ENCODE results near the gene TLE6. TPM values are rescaled to one million over a fixed set of nuclear protein-coding genes. Genes with fewer than 3 reads are reported as not detected.

TLE6 gene
- total RNA-seq, 1 donor from 2014 or later = 1.3 TPM

DNA sequence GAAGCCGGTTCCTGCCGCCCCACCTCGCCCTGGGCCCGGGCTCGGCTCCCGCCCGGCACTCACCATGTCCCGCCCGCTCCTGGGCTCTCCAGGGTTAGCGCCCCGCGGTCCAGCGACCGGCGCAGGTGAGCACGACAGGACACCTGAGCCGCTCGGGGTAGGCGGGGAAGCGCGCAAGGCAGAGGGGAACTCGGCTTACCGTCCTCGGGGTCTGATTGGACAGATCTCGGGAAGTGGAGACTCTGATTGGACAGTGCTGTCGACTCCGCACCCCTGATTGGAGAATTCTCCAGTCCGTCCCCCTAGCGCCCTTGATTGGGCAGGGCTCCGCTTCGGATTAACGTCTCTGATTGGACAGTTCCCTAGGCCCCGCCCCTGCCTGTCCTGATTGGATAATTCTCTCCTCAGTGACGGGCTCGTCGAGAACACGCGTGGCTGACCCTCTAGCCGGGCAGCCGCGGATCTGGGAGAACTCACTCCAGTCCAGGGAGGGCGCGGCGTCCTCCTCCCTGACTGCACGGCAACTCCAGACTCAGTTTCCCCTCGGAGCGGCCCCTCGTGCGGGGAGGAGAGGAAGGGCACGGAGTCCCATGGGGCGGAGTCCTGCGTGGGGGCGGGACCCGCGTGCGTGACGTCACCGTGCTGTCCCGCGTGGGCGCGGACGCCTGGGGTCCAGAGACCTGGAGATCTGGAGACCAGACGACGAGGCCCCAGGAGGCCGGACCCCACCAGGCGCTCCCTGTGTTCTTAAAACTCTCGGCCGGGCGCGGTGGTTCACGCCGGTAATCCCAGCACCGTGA, 32.4 kb upstream of the TLE6 start, which contains the start of gene ZNF77:
Gene ZNF77 (minus strand): TSS at position 197 of the 800 bp plus-strand sequence. CDS start 131 bp downstream, at position 66.
- TF ChIP-seq, protein P1, sequence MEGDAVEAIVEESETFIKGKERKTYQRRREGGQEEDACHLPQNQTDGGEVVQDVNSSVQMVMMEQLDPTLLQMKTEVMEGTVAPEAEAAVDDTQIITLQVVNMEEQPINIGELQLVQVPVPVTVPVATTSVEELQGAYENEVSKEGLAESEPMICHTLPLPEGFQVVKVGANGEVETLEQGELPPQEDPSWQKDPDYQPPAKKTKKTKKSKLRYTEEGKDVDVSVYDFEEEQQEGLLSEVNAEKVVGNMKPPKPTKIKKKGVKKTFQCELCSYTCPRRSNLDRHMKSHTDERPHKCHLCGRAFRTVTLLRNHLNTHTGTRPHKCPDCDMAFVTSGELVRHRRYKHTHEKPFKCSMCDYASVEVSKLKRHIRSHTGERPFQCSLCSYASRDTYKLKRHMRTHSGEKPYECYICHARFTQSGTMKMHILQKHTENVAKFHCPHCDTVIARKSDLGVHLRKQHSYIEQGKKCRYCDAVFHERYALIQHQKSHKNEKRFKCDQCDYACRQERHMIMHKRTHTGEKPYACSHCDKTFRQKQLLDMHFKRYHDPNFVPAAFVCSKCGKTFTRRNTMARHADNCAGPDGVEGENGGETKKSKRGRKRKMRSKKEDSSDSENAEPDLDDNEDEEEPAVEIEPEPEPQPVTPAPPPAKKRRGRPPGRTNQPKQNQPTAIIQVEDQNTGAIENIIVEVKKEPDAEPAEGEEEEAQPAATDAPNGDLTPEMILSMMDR (IDR thresholded peaks at IDR 0.05; ENCODE audit: borderline replicate concordance) = peak; percentile 25
- Histone ChIP-seq H3K36me3 (no peaks in the 10 kb centered on the region), H3K4me3 (peak within 1 kb of the TSS; percentile 94), H3K27me3 (ENCODE audit: low read depth) (no peaks in the 10 kb centered on the region), H3K27ac (replicated peaks) (peak within 1 kb of the TSS; percentile 88), H3K9me3 (replicated peaks) (no peaks in the 10 kb centered on the region), H3K4me1 (peaks cover 37% of the 10 kb centered on the region)
- intact Hi-C loops (cut with micrococcal nuclease) = no loop called here
- DNase-seq = peak; percentile 99

DNA sequence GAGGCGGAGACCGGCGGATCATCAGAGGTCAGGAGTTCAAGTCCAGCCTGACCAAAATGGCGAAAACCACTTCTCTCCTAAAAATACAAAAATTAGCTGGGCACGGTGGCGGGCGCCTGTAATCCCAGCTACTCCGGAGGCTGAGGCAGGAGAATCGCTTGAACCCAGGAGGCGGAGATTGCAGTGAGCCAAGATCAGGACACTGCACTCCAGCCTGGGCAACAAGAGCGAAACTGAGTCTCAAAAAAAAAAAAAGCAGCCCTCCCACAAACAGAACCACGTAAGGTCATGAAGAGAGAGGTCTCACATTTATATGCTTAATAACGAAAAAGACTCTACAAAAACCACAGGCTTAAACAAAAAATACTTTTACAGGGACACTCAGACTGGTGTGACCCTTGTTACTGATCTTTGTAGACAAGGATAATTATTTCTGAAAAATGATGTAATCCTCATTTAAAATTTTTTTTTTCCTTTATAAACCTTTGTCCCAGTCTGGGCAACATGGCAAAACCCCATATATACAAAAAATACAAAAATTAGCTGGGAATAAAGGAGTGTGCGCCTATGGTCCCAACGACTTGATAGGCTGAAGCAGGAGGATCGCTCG, 31.7 kb upstream of the TLE6 start:
- Histone ChIP-seq H3K27ac (replicated peaks) (peak overlapping the region; percentile 88), H3K36me3 (no peaks in the 10 kb centered on the region), H3K4me1 (peaks cover 41% of the 10 kb centered on the region), H3K4me3 (peak overlapping the region; percentile 94), H3K9me3 (replicated peaks) (no peaks in the 10 kb centered on the region), H3K27me3 (ENCODE audit: low read depth) (no peaks in the 10 kb centered on the region)
- DNase-seq = no peak
- TF ChIP-seq, protein P1 (IDR thresholded peaks at IDR 0.05; ENCODE audit: borderline replicate concordance) = no peak
- intact Hi-C loops (cut with micrococcal nuclease) = no loop called here

DNA sequence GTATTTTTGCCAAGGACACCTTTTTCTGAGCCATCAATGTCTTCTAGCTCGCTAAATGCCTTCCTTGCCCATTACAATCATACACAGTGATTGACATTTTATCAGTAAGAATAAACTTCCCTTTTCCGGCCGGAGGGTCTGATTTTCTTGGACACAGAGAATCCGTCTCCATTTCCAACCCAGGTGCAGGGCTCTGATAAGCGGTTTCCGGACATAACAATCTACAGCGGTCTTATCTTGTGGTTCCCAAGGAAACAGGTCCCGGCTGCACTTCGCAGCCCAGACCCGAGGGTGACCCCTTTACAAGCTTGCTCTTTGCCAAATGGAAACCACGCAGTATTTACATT, 27.5 kb upstream of the TLE6 start:
- intact Hi-C loops (cut with micrococcal nuclease) = loop anchor here (10.0 kb wide), 1 partner anchor 215 kb away; no protein-coding TSS in a partner anchor
- TF ChIP-seq, protein P1 (IDR thresholded peaks at IDR 0.05; ENCODE audit: borderline replicate concordance) = no peak
- H3K27me3 ChIP-seq (ENCODE audit: low read depth) = no peaks in the 10 kb centered on the region

DNA sequence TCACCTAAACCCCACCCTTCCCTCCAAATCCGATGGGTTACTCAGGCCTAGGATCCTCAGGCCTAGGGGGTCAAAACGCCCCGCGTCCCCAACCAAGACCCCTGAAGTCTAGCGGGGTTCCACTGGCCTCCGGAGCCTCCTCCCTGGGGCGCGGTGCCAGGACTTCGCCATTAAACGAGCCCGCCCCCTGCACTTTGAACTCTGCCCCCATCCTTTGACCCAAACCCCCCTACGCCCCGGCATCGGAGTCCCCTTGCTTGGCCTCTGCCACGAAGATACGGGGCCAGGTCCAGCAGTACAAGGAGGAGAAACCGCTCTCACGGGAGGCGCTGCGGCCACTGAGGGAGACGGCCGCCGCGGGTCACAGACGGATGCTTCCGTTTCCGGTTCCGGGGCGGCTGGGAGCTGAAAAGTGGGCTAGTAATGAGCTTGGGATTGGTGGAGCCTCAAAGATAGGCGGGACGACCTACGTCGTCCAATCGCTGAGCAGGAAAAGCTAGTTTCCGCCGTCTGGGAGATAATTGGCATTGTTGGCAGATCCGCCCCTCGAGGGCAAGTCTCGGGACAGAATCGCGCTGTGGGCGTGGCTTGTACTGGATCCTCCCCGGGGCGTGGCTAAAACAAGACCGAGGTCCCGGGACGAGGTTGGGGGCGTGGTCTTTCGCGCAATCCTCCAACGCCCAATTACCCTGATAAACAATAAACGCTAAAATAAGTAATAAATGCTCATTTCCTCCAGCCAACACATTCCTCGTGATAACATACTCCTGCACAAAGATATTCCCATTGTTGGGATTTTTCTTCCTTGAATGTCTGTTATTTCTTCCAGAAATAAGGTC, 26.9 kb upstream of the TLE6 start:
- TF ChIP-seq, protein P1 (IDR thresholded peaks at IDR 0.05; ENCODE audit: borderline replicate concordance) = no peak
- Histone ChIP-seq H3K27ac (replicated peaks) (peak overlapping the region; percentile 96), H3K36me3 (no peaks in the 10 kb centered on the region), H3K4me1 (peaks cover 25% of the 10 kb centered on the region), H3K4me3 (peak overlapping the region; percentile 90), H3K27me3 (ENCODE audit: low read depth) (no peaks in the 10 kb centered on the region), H3K9me3 (replicated peaks) (no peaks in the 10 kb centered on the region)
- intact Hi-C loops (cut with micrococcal nuclease) = loop anchor here (10.0 kb wide), 1 partner anchor 214 kb away; no protein-coding TSS in a partner anchor
- DNase-seq = peak; percentile 100

More for the DNA sequence above, 27.5 kb upstream of the TLE6 start:
- no peaks in the 10 kb centered on the region for H3K9me3 ChIP-seq (replicated peaks)
- peaks cover 30% of the 10 kb centered on the region for H3K4me1 ChIP-seq
- no peak for DNase-seq
- H3K36me3 ChIP-seq = no peaks in the 10 kb centered on the region
- peak overlapping the region; percentile 96 for H3K27ac ChIP-seq (replicated peaks)
- peak overlapping the region; percentile 90 for H3K4me3 ChIP-seq

DNA sequence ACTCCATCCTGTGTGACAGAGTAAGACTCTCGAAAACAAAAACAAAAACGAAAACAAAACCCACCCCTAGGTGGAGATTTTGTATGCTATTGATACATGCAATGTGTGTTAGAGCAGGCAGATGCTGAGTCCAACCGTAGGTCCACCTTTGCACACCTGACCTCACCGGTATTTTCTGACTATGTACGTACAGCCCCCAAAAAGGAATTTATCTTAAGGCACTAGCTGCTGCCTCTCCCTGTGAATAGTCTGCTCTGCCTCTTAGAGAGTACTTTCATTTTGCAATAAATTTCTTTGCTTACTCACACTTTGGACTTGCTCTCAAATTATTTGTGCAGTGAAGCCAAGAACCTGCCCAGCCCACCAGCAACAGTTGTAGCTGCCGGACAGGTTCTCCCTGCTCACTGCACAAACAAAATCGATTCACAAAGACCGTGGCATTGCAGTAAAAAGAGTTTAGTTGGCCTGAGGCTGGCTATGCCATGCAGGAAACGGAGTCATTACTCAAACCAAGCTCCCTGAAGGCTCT, 24.3 kb upstream of the TLE6 start:
- Histone ChIP-seq H3K27me3 (ENCODE audit: low read depth) (no peaks in the 10 kb centered on the region), H3K4me1 (peaks cover 21% of the 10 kb centered on the region), H3K27ac (replicated peaks) (no peak overlapping the region), H3K9me3 (replicated peaks) (no peaks in the 10 kb centered on the region), H3K36me3 (no peaks in the 10 kb centered on the region), H3K4me3 (no peak overlapping the region)
- TF ChIP-seq, protein P1 (IDR thresholded peaks at IDR 0.05; ENCODE audit: borderline replicate concordance) = no peak
- no peak for DNase-seq
- intact Hi-C loops (cut with micrococcal nuclease) = loop anchor here (10.0 kb wide), 1 partner anchor 212 kb away; no protein-coding TSS in a partner anchor

Measured in left ventricle myocardium inferior (tissue), 1 donor.